CD4-positive, alpha-beta T cell treated with Interleukin-21 for 1 hour (primary cell): ENCODE results near the gene EPHB3.

Source experiments
- DNase-seq: peaks from one replicate; pipeline ENCODE4 v3.0.0-alpha.2; 2020

The EPHB3 gene

DNA sequence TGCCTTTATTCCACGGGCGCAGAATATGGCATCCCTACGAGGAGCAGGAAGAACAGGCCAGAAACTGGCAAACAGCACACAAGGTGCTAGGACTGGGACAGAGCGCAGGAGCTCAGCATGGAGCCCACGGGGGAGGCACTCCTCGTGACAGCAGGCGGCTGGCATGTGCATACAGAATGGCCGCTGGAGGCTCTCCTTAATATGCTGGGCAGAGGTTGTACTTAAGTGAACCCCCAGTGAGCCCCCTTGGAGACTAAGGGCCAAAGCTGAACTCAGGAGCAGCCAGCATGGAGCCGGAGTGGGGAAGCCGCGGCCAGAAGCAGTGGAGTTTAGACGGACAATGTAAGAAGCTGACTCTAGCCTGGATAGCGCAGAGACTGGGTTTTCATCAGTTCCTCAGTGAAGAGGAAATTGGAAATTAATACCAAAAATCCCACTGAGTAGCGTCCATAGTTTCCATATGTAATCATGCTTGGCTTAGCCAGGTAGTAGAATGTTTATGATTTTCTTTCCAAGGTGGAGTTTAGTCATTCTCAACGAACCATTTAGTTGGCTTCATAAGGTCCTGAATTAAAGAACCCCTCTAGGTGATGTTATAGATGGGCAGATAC lies 69.4 kb downstream of the EPHB3 start:
- no peak for DNase-seq

DNA sequence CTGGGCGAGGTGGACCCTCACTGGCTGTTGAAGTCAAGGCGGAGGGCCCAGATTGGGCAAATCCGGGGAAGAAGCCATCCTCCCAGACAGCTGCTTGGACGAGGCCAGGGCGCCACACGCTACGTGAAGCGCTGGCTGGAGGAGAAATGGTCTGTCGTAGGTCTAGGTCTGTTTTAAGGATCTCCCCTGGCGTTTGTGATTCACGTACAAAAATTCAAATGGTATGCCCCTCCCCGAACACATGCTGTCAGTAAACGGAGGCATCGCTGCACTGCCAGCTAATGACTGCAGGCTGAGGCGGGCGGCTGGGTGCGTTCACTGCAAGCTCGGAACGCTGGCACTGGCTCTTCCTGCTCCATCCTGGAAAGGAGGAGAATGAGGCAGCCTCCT lies 69.9 kb downstream of the EPHB3 start:
- no peak for DNase-seq
